HepG2 (cell line): ENCODE data around the gene TMEM235. TPM values are rescaled to one million over a fixed set of nuclear protein-coding genes. Genes with fewer than 3 reads are reported as not detected.

ENCODE experiments used
- CEBPB ChIP-seq: IDR thresholded peaks from 2 replicates; pipeline ENCODE4 v1.6.1; 2011; ENCODE audit warnings: low read depth, low read length, improper control_type of control experiment, borderline replicate concordance
- DMAP1 ChIP-seq: IDR thresholded peaks from 2 replicates; pipeline ENCODE4 v1.6.1; 2016
- DRAP1 ChIP-seq: IDR thresholded peaks from 2 replicates; pipeline ENCODE4 v1.6.1; 2016; ENCODE audit warnings: missing genetic modification reagents, missing compliant biosample characterization
- FOXP1 ChIP-seq, 2 experiments: fragments of 450-650 bp in 1 of 2; IDR thresholded peaks; 2 replicates each; pipeline ENCODE4 v1.6.1; 2017 to 2018; ENCODE audit warnings: antibody characterized with exemption in 1 of 2
- POGK ChIP-seq: sonication (generic); formaldehyde crosslinking; conservative IDR thresholded peaks from 2 replicates; pipeline ENCODE4 v1.8.0; 2022; ENCODE audit warnings: mild to moderate bottlenecking, moderate library complexity, missing genetic modification reagents
- SKIL ChIP-seq: sonication (generic); formaldehyde crosslinking; IDR thresholded peaks from 2 replicates; pipeline ENCODE4 v1.8.0; 2022; ENCODE audit warnings: missing genetic modification reagents, mild to moderate bottlenecking, moderate library complexity, borderline replicate concordance
- STAT6 ChIP-seq: sonication (generic); formaldehyde crosslinking; IDR thresholded peaks from 2 replicates; pipeline ENCODE4 v1.4.0; 2020; ENCODE audit warnings: missing genetic modification reagents, mild to moderate bottlenecking, borderline replicate concordance
- ZNF18 ChIP-seq: sonication (generic); formaldehyde crosslinking; IDR thresholded peaks from 2 replicates; pipeline ENCODE4 v1.8.0; 2022; ENCODE audit warnings: mild to moderate bottlenecking, missing genetic modification reagents; ENCODE audit not compliant: insufficient replicate concordance
- ZNF513 ChIP-seq: sonication (generic); formaldehyde crosslinking; conservative IDR thresholded peaks from 2 replicates; pipeline ENCODE4 v1.5.0; 2020; ENCODE audit warnings: missing genetic modification reagents
- ZNF674 ChIP-seq: sonication (generic); formaldehyde crosslinking; IDR thresholded peaks from 2 replicates; pipeline ENCODE4 v1.5.0; 2020; ENCODE audit warnings: low read depth, mild to moderate bottlenecking, missing genetic modification reagents
- ZNF780A ChIP-seq: sonication (generic); formaldehyde crosslinking; IDR thresholded peaks from 2 replicates; pipeline ENCODE4 v1.8.0; 2022; ENCODE audit warnings: mild to moderate bottlenecking, missing genetic modification reagents, moderate library complexity
- ZSCAN30 ChIP-seq: sonication (generic); formaldehyde crosslinking; IDR thresholded peaks from 2 replicates; pipeline ENCODE4 v1.5.0; 2020; ENCODE audit warnings: mild to moderate bottlenecking, missing genetic modification reagents
- polyA plus RNA-seq, 8 experiments: library from polyadenylated mRNA; depleted of rRNA in 3 of 8; stranded (reverse) in 7 of 8; unstranded in 1 of 8; fragments of >200 nt; fragmentation: Illumina TruSeq in 4 of 8; extraction: Trizol in 4 of 8; gene quantifications; 2 replicates each; pipeline versions ENCODE4 v1.2.1 to v1.2.3, GENCODE V29; 2011 to 2016; ENCODE audit warnings: low read depth in 4 of 8, missing spikeins in 1 of 8, mixed read lengths in 1 of 8; ENCODE audit not compliant: insufficient read depth in 1 of 8
- total RNA-seq, 5 experiments: library from RNA; depleted of rRNA; stranded (reverse); fragments of >200 nt; fragmentation: Illumina TruSeq; extraction: Trizol; gene quantifications; 2 replicates each; pipeline ENCODE4 v1.2.3, GENCODE V29; 2016; ENCODE audit warnings: low read depth in 1 of 5

Gene TMEM235
- total and polyA plus RNA-seq, 2 of the 13 experiments (the other 11 are each of a cell fraction or from before 2014, with no cell fraction given): not detected

- TF ChIP-seq ZNF18 (CRISPR knock-in tag) (peak; percentile 58), DRAP1 (CRISPR knock-in tag) (peak; percentile 37; the same call in 1 of the 2 replicates), DMAP1 (peak; percentile 51; the same call in 1 of the 2 replicates), STAT6 (no peak), ZNF674 (CRISPR knock-in tag) (no peak), ZSCAN30 (CRISPR knock-in tag) (no peak), ZNF780A (CRISPR knock-in tag) (no peak), CEBPB (no peak), FOXP1 (IDR thresholded peaks at IDR 0.05) (no peak), FOXP1 (CRISPR knock-in tag; IDR thresholded peaks at IDR 0.05) (peak; percentile 62), ZNF513 (CRISPR knock-in tag) (no peak), SKIL (CRISPR knock-in tag) (peak; percentile 84), POGK (peak; percentile 64)
Measured at GRCh38 chr17:78263063-78263735, 31.8 kb downstream of the TMEM235 start (continued).
